ENCODE measurements around the gene SLC25A26. TPM values are rescaled to one million over a fixed set of nuclear protein-coding genes. Genes with fewer than 3 reads are reported as not detected.
A peak's percentile ranks its signal among the peaks of the same experiment; 100 is the strongest.

Gene SLC25A26
- total and polyA plus RNA-seq, 7 experiments from 2014 or later = 14.1 to 51.3 (median 21.7) TPM

GRCh38 chr3:66406831-66407610 is 186.2 kb downstream of the SLC25A26 start:
- no peaks in the 10 kb centered on the region for H3K9me3 ChIP-seq (ENCODE audit: control insufficient read depth in 2 of 3, low read length in 3 of 3)
- no peak overlapping the region for H3K4me3 Mint-ChIP-seq
- ATAC-seq (no peak), DNase-seq (no peak)
- no peaks in the 10 kb centered on the region for H3K4me1 ChIP-seq (ENCODE audit: control insufficient read depth in 2 of 2, insufficient read depth in 2 of 2, low read length in 2 of 2)
- no peak overlapping the region for H3K27ac Mint-ChIP-seq
- H3K27me3 ChIP-seq (ENCODE audit: control insufficient read depth in 2 of 2, insufficient read depth in 2 of 2, low read length in 2 of 2) = no peaks in the 10 kb centered on the region
- CTCF ChIA-PET = interaction anchor here (0.5 to 4.9 kb wide), 19 partner anchors 10 to 1651 kb away, joined by 3 to 39 read pairs (median 4); no protein-coding TSS in a partner anchor
- H3K36me3 Mint-ChIP-seq = peaks cover 0 to 20% (median 4%) of the 10 kb centered on the region in 5 donors
- POLR2A ChIA-PET = no interaction called here
- H3K27me3 Mint-ChIP-seq = no peaks in the 10 kb centered on the region
- no peaks in the 10 kb centered on the region for H3K9me3 Mint-ChIP-seq
- peaks cover 0 to 70% (median 9%) of the 10 kb centered on the region in 3 experiments for H3K36me3 ChIP-seq (ENCODE audit: control insufficient read depth in 2 of 3, insufficient read depth in 3 of 3, low read length in 3 of 3)
- H3K4me3 ChIP-seq (ENCODE audit: low read length) = no peak overlapping the region
- peaks cover 0 to 5% (median 0%) of the 10 kb centered on the region in 7 donors for H3K4me1 Mint-ChIP-seq
- intact Hi-C loops (cut with micrococcal nuclease) = loop anchor here (1.0 to 10.0 kb wide), 6 partner anchors 94 to 409 kb away; partner anchors contain the start of gene LRIG1 (in 2 of the 2)
- no peak overlapping the region for H3K27ac ChIP-seq (ENCODE audit: low read depth, low read length)

GRCh38 chr3:66407611-66408218 is 186.9 kb downstream of the SLC25A26 start:
- ChIA-PET POLR2A (interaction anchor here (0.8 kb wide), 1 partner anchor 89 kb away, joined by 3 read pairs; no protein-coding TSS in a partner anchor), CTCF (interaction anchor here (0.6 to 4.9 kb wide), 25 partner anchors 8 to 1651 kb away, joined by 3 to 39 read pairs (median 4); no protein-coding TSS in a partner anchor)
- Histone ChIP-seq H3K9me3 (ENCODE audit: control insufficient read depth in 2 of 3, low read length in 3 of 3) (no peaks in the 10 kb centered on the region), H3K4me1 (ENCODE audit: control insufficient read depth in 2 of 2, insufficient read depth in 2 of 2, low read length in 2 of 2) (no peaks in the 10 kb centered on the region), H3K4me3 (ENCODE audit: low read length) (no peak overlapping the region), H3K27me3 (ENCODE audit: control insufficient read depth in 2 of 2, insufficient read depth in 2 of 2, low read length in 2 of 2) (no peaks in the 10 kb centered on the region), H3K36me3 (ENCODE audit: control insufficient read depth in 2 of 3, insufficient read depth in 3 of 3, low read length in 3 of 3) (peaks cover 0 to 77% (median 9%) of the 10 kb centered on the region in 3 experiments), H3K27ac (ENCODE audit: low read depth, low read length) (no peak overlapping the region)
- Mint-ChIP-seq H3K36me3 (peaks cover 0 to 23% (median 4%) of the 10 kb centered on the region in 5 donors), H3K9me3 (no peaks in the 10 kb centered on the region), H3K4me1 (peaks cover 0 to 10% (median 0%) of the 10 kb centered on the region in 7 donors), H3K4me3 (no peak overlapping the region), H3K27me3 (no peaks in the 10 kb centered on the region), H3K27ac (no peak overlapping the region)
- intact Hi-C loops (cut with micrococcal nuclease) = loop anchor here (1.0 to 10.0 kb wide), 6 partner anchors 94 to 409 kb away; partner anchors contain the start of gene LRIG1 (in 2 of the 2)
- ATAC-seq = peak; percentile 89
- DNase-seq = peak; percentile 45 to 79 (median 65)

- Histone ChIP-seq H3K9me3 (ENCODE audit: control insufficient read depth in 2 of 3, low read length in 3 of 3) (no peaks in the 10 kb centered on the region), H3K27ac (ENCODE audit: low read depth, low read length) (no peak overlapping the region), H3K4me3 (ENCODE audit: low read length) (no peak overlapping the region), H3K27me3 (ENCODE audit: control insufficient read depth in 2 of 2, insufficient read depth in 2 of 2, low read length in 2 of 2) (no peaks in the 10 kb centered on the region), H3K36me3 (ENCODE audit: control insufficient read depth in 2 of 3, insufficient read depth in 3 of 3, low read length in 3 of 3) (peaks cover 0 to 72% (median 9%) of the 10 kb centered on the region in 3 experiments), H3K4me1 (ENCODE audit: control insufficient read depth in 2 of 2, insufficient read depth in 2 of 2, low read length in 2 of 2) (no peaks in the 10 kb centered on the region)
- Mint-ChIP-seq H3K36me3 (peaks cover 0 to 15% (median 5%) of the 10 kb centered on the region in 5 donors), H3K9me3 (no peaks in the 10 kb centered on the region), H3K27me3 (no peaks in the 10 kb centered on the region), H3K4me1 (peaks cover 0 to 19% (median 0%) of the 10 kb centered on the region in 7 donors), H3K4me3 (no peak overlapping the region), H3K27ac (peak overlapping the region in 2 of 9 donors; percentile 12 to 18)
- DNase-seq = no peak
- no peak for ATAC-seq
- intact Hi-C loops (cut with micrococcal nuclease) = loop anchor here in 1 of 2 donors (10.0 kb wide), 1 partner anchor 175 kb away; no protein-coding TSS in a partner anchor
- ChIA-PET POLR2A (no interaction called here), CTCF (interaction anchor here (0.6 to 1.4 kb wide), 3 partner anchors 15 to 254 kb away, joined by 3 to 5 read pairs (median 4); no protein-coding TSS in a partner anchor)
Observed at GRCh38 chr3:66409771-66410754, 189.3 kb downstream of the SLC25A26 start.

DNA sequence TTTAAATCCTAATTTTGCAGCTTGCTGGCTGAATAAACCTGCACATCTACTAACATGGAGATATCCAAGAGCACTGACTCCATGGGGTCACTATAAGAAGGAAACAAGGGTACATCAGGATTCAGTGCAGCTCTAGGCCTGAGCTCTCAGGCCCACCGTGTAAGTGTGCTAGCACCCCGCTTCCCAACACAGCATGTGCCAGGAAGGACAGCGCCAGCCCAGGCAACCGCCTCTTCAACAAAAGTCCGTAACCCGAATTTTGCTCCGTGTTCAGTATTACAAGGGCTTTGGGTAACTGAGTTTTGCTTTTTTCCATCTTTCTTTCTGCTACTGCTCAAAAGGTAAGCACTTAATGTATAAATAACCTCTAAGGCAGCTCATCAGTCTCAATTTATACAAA is 190.2 kb downstream of the SLC25A26 start:
- peaks cover 0 to 16% (median 7%) of the 10 kb centered on the region in 5 donors for H3K36me3 Mint-ChIP-seq
- no peaks in the 10 kb centered on the region for H3K27me3 Mint-ChIP-seq
- Histone ChIP-seq H3K4me3 (ENCODE audit: low read length) (no peak overlapping the region), H3K27ac (ENCODE audit: low read depth, low read length) (no peak overlapping the region), H3K36me3 (ENCODE audit: control insufficient read depth in 2 of 3, insufficient read depth in 3 of 3, low read length in 3 of 3) (peaks cover 0 to 63% (median 9%) of the 10 kb centered on the region in 3 experiments), H3K4me1 (ENCODE audit: control insufficient read depth in 2 of 2, insufficient read depth in 2 of 2, low read length in 2 of 2) (no peaks in the 10 kb centered on the region), H3K9me3 (ENCODE audit: control insufficient read depth in 2 of 3, low read length in 3 of 3) (no peaks in the 10 kb centered on the region), H3K27me3 (ENCODE audit: control insufficient read depth in 2 of 2, insufficient read depth in 2 of 2, low read length in 2 of 2) (no peaks in the 10 kb centered on the region)
- intact Hi-C loops (cut with micrococcal nuclease) = no loop called here
- no peaks in the 10 kb centered on the region for H3K9me3 Mint-ChIP-seq
- ChIA-PET CTCF (no interaction called here), POLR2A (interaction anchor here (0.7 kb wide), 1 partner anchor 32 kb away, joined by 3 read pairs; no protein-coding TSS in a partner anchor)
- H3K27ac Mint-ChIP-seq = no peak overlapping the region
- ATAC-seq (no peak), DNase-seq (no peak)
- H3K4me3 Mint-ChIP-seq = no peak overlapping the region
- H3K4me1 Mint-ChIP-seq = peaks cover 0 to 19% (median 0%) of the 10 kb centered on the region in 7 donors

DNA sequence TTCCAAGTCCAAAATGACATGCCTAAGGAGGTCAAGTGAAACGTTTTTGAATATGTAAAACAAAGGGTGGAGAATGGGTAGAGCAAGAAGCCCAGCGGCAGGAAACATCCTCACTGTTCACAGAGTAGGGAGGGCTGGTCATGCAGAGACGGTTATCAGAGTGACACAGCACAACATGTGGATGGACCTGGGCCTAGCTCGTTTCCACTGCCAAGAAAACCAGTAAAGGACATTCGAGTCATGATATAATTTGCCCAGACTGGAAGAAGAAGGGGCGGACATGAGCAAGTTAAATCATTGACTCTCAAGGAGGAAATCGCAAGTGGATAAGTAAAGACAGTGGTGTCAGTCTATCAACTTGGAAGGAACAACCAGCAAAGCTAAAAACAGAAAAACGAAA is 190.7 kb downstream of the SLC25A26 start:
- Mint-ChIP-seq H3K27me3 (no peaks in the 10 kb centered on the region), H3K36me3 (peaks cover 4 to 16% (median 7%) of the 10 kb centered on the region in 5 donors), H3K27ac (no peak overlapping the region), H3K9me3 (no peaks in the 10 kb centered on the region), H3K4me1 (peaks cover 0 to 22% (median 0%) of the 10 kb centered on the region in 7 donors), H3K4me3 (no peak overlapping the region)
- no peaks in the 10 kb centered on the region for H3K9me3 ChIP-seq (ENCODE audit: control insufficient read depth in 2 of 3, low read length in 3 of 3)
- intact Hi-C loops (cut with micrococcal nuclease) = no loop called here
- ChIA-PET POLR2A (no interaction called here), CTCF (interaction anchor here (0.6 kb wide), 1 partner anchor 405 kb away, joined by 3 read pairs; no protein-coding TSS in a partner anchor)
- ATAC-seq (no peak), DNase-seq (no peak)
- peaks cover 0 to 58% (median 6%) of the 10 kb centered on the region in 3 experiments for H3K36me3 ChIP-seq (ENCODE audit: control insufficient read depth in 2 of 3, insufficient read depth in 3 of 3, low read length in 3 of 3)
- H3K27ac ChIP-seq (ENCODE audit: low read depth, low read length) = no peak overlapping the region
- no peaks in the 10 kb centered on the region for H3K27me3 ChIP-seq (ENCODE audit: control insufficient read depth in 2 of 2, insufficient read depth in 2 of 2, low read length in 2 of 2)
- no peak overlapping the region for H3K4me3 ChIP-seq (ENCODE audit: low read length)
- no peaks in the 10 kb centered on the region for H3K4me1 ChIP-seq (ENCODE audit: control insufficient read depth in 2 of 2, insufficient read depth in 2 of 2, low read length in 2 of 2)
